Right cardiac atrium (tissue), 5 donors: ENCODE data around the gene EIPR1. TPM values are rescaled to one million over a fixed set of nuclear protein-coding genes. Genes with fewer than 3 reads are reported as not detected.

Source experiments
- ATAC-seq, 2 donors: fragments of 200-7000 bp; cut with Tn5 transposase; one replicate each; pipeline versions ENCODE4 v1.8.0 to v1.9.1; 2020; ENCODE audit warnings: moderate library complexity in 2 of 2, mild to moderate bottlenecking in 1 of 2
- DNase-seq, 3 donors: peaks; one replicate each; pipeline ENCODE4 v3.0.0-alpha.2; 2020
- H3K27ac ChIP-seq: one replicate; pipeline ENCODE4 v1.5.1; 2013; ENCODE audit warnings: mild to moderate bottlenecking, low read length, control low read depth, moderate library complexity
- H3K27me3 ChIP-seq: one replicate; pipeline ENCODE4 v1.6.1; 2013; ENCODE audit not compliant: control insufficient read depth, insufficient read depth
- H3K4me1 ChIP-seq: one replicate; pipeline ENCODE4 v1.6.1; 2013; ENCODE audit warnings: low read length; ENCODE audit not compliant: control insufficient read depth, insufficient read depth
- H3K4me3 ChIP-seq: one replicate; pipeline ENCODE4 v1.5.1; 2013; ENCODE audit warnings: low read length, control low read depth
- H3K9me3 ChIP-seq: one replicate; pipeline ENCODE4 v1.6.1; 2013; ENCODE audit warnings: low read length; ENCODE audit not compliant: control insufficient read depth
- WGBS: extraction: QIAGEN DNeasy Blood & Tissue Kit; methylation state at CpG from one replicate; pipeline ENCODE4 v1.1.7; 2013; 5-methylcytosine and 5-hydroxymethylcytosine counted together
- intact Hi-C, 4 donors: fragments of 100-400 bp; cut with DNase I; formaldehyde crosslinking; loops; one replicate each; pipeline versions ENCODE4 v1.11.0 to v1.14.0; 2022 to 2023
- polyA plus RNA-seq: library from polyadenylated mRNA; stranded (reverse); fragments of 200-250 nt; gene quantifications from one replicate; pipeline ENCODE4 v1.2.3, GENCODE V29; 2013
- total RNA-seq, 4 donors: library from RNA; stranded (reverse); fragmentation: NEBNext Ultra II Directional; extraction: Animal tissue kit (Norgen Biotek cat#: 25700); gene quantifications; one replicate each; pipeline ENCODE4 v1.2.1, GENCODE V29; 2021
- donor health status: healthy with polysubstance abuse.
- donor health status: DM: no; HTN: yes; CAD: no.
- donor health status: DM: no; HTN: no; CAD: no.
- donor health status: DM: no; HTN: yes; CAD: no; lungs with severe emphysema.
- donor health status: DM: yes; HTN: yes; CAD: no.

Gene EIPR1
- total and polyA plus RNA-seq, 5 donors: 8.4 to 12.2 (median 10.6) TPM

GRCh38 chr2:3265981-3266924 is 111.4 kb downstream of the EIPR1 start:
- 86% methylated on average over 20 of the region's 20 CpGs for WGBS
- Histone ChIP-seq H3K4me3 (no peak overlapping the region), H3K27ac (no peak overlapping the region), H3K9me3 (no peaks in the 10 kb centered on the region), H3K4me1 (no peaks in the 10 kb centered on the region), H3K27me3 (no peaks in the 10 kb centered on the region)
- intact Hi-C loops: no loop called here
- DNase-seq (peak in 1 of 3 donors; percentile 34), ATAC-seq (no peak)

- no peak for DNase-seq
- Histone ChIP-seq H3K9me3 (no peaks in the 10 kb centered on the region), H3K4me3 (no peak overlapping the region), H3K4me1 (no peaks in the 10 kb centered on the region), H3K27ac (no peak overlapping the region), H3K27me3 (no peaks in the 10 kb centered on the region)
- 85% methylated on average over 8 of the region's 8 CpGs for WGBS
- intact Hi-C loops: no loop called here
- no peak for ATAC-seq
Observed at GRCh38 chr2:3265471-3265870, 112.1 kb downstream of the EIPR1 start.

GRCh38 chr2:3264010-3264744 is 113.4 kb downstream of the EIPR1 start:
- intact Hi-C loops: no loop called here
- Histone ChIP-seq H3K4me3 (no peak overlapping the region), H3K27me3 (no peaks in the 10 kb centered on the region), H3K9me3 (no peaks in the 10 kb centered on the region), H3K27ac (no peak overlapping the region), H3K4me1 (no peaks in the 10 kb centered on the region)
- DNase-seq (no peak), ATAC-seq (peak in 1 of 2 donors; percentile 59)
- WGBS: 61% methylated on average over 12 of the region's 12 CpGs

- DNase-seq (no peak), ATAC-seq (no peak)
- 99% methylated on average over 16 of the region's 16 CpGs for WGBS
- no peaks in the 10 kb centered on the region for H3K9me3 ChIP-seq
- H3K4me1 ChIP-seq: no peaks in the 10 kb centered on the region
- H3K27ac ChIP-seq: no peak overlapping the region
- no peak overlapping the region for H3K4me3 ChIP-seq
- intact Hi-C loops: no loop called here
- no peaks in the 10 kb centered on the region for H3K27me3 ChIP-seq
Observed at GRCh38 chr2:3263487-3263886, 114.1 kb downstream of the EIPR1 start.

- Histone ChIP-seq H3K4me1 (no peaks in the 10 kb centered on the region), H3K4me3 (no peak overlapping the region), H3K9me3 (no peaks in the 10 kb centered on the region), H3K27me3 (no peaks in the 10 kb centered on the region), H3K27ac (no peak overlapping the region)
- no peak for DNase-seq
- ATAC-seq: no peak
- intact Hi-C loops: no loop called here
- WGBS: 98% methylated on average over 18 of the region's 18 CpGs
Observed at GRCh38 chr2:3262437-3263388, 114.9 kb downstream of the EIPR1 start.

GRCh38 chr2:3261511-3261910 is 116.1 kb downstream of the EIPR1 start:
- intact Hi-C loops: no loop called here
- no peaks in the 10 kb centered on the region for H3K4me1 ChIP-seq
- no peak overlapping the region for H3K27ac ChIP-seq
- 98% methylated on average over 8 of the region's 8 CpGs for WGBS
- no peaks in the 10 kb centered on the region for H3K9me3 ChIP-seq
- no peak for DNase-seq
- H3K4me3 ChIP-seq: no peak overlapping the region
- H3K27me3 ChIP-seq: no peaks in the 10 kb centered on the region
- ATAC-seq: no peak

- 87% methylated on average over 6 of the region's 6 CpGs for WGBS
- ATAC-seq (no peak), DNase-seq (no peak)
- H3K4me1 ChIP-seq: no peaks in the 10 kb centered on the region
- intact Hi-C loops: no loop called here
- H3K27ac ChIP-seq: no peak overlapping the region
- no peaks in the 10 kb centered on the region for H3K27me3 ChIP-seq
- no peak overlapping the region for H3K4me3 ChIP-seq
- H3K9me3 ChIP-seq: no peaks in the 10 kb centered on the region
Observed at GRCh38 chr2:3260959-3261358, 116.7 kb downstream of the EIPR1 start.

GRCh38 chr2:3257826-3258225 is 119.8 kb downstream of the EIPR1 start:
- 94% methylated on average over 8 of the region's 8 CpGs for WGBS
- no peak for ATAC-seq
- intact Hi-C loops: no loop called here

GRCh38 chr2:3257166-3257565 is 120.5 kb downstream of the EIPR1 start:
- ATAC-seq: no peak

More at GRCh38 chr2:3257826-3258225, 119.8 kb downstream of the EIPR1 start:
- no peaks in the 10 kb centered on the region for H3K9me3 ChIP-seq
- no peak overlapping the region for H3K27ac ChIP-seq
- no peak overlapping the region for H3K4me3 ChIP-seq
- DNase-seq: no peak
- no peaks in the 10 kb centered on the region for H3K4me1 ChIP-seq
- H3K27me3 ChIP-seq: no peaks in the 10 kb centered on the region

GRCh38 chr2:3256605-3257004 is 121.0 kb downstream of the EIPR1 start:
- H3K4me3 ChIP-seq: no peak overlapping the region
- no peaks in the 10 kb centered on the region for H3K27me3 ChIP-seq
- no peak overlapping the region for H3K27ac ChIP-seq
- no peak for DNase-seq
- no peaks in the 10 kb centered on the region for H3K4me1 ChIP-seq
- ATAC-seq: no peak
- H3K9me3 ChIP-seq: no peaks in the 10 kb centered on the region
- WGBS: 96% methylated on average over 13 of the region's 13 CpGs
- intact Hi-C loops: no loop called here

More at GRCh38 chr2:3257166-3257565, 120.5 kb downstream of the EIPR1 start:
- Histone ChIP-seq H3K4me1 (no peaks in the 10 kb centered on the region), H3K4me3 (no peak overlapping the region), H3K9me3 (no peaks in the 10 kb centered on the region), H3K27ac (no peak overlapping the region), H3K27me3 (no peaks in the 10 kb centered on the region)
- intact Hi-C loops: no loop called here
- no peak for DNase-seq
- WGBS: 91% methylated on average over 14 of the region's 14 CpGs
